ENCODE measurements around the gene PCNX2. TPM values are rescaled to one million over a fixed set of nuclear protein-coding genes. Genes with fewer than 3 reads are reported as not detected.

The PCNX2 gene
- total RNA-seq, 2 donors from 2014 or later, result 5.7 to 9.8 TPM

- intact Hi-C loops (cut with DNase I, micrococcal nuclease), result no loop called here
- DNase-seq (no peak), ATAC-seq (no peak)
Measured at GRCh38 chr1:232986527-232986922, 309.0 kb downstream of the PCNX2 start.

DNA sequence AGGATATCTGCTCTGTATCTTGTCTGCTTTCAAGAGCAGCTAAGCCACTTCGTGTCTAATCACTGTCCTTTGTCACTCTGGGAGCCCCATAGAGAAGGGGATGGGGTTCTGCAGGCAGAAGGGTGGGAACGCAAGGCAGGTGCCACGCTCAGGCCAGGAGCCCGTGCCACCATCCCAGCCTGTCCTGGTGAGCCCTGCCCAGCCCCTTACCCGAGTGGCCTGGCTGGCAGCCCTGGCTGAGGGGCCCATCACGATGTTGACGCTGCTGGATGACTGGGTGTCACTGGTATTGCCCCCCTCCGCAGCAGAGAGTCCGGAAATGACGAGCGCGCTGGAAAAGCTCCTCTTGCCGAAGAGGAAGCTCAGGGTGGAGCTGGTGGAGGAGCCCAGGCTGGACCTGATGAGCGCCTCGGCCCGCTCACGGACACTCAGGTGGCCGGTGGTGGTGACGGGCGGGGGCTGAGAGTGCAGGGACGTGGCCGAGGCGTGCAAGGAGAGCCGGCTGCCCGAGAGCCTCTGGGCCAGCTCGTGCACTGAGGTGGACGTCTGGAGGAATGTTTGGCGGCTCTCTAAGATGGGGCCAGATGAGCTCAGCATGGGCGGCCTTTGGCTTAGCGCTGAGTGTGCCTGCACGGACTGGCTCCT lies 309.5 kb downstream of the PCNX2 start:
- DNase-seq (no peak), ATAC-seq (no peak)
- intact Hi-C loops (cut with DNase I, micrococcal nuclease), result no loop called here

DNA sequence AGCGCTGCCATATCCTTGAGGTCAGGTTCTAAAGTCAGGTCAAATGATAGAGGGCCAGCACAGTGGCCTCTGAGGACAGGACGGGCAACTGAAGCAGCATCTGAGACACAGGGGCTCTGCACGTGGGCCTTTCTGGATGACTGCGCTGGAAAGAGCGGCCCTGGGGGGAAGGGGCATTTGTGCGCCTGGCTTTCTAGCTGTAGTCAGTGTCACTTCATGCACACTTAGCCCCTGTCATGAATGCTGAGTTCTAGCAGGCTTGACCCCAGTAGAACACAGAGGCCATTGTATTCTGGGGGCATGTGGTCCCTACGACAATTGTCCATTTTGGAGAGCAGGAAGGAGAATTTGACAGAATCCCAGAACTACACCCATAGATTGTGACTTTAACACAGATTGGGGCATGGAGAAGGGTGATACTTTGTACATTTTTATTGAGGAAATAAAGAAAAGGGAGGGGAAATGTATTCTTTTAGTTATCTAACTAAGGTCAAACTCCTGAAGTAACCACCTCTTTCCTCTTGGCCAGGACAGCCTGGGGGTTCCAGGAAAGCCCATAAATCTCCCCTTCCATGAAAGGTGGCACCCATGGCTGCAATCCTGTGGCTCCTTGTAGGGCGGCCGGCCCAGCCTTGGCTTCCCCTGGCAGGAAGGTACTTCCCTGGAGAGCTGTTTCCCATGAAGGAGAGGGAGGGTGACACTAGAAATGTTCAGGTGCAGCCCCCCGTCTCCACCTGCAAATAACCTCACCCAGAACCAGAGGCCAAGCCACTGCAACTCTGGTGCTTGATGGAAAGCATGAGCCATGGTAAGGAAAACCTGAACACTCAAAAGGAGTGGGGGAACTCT lies 310.7 kb downstream of the PCNX2 start:
- intact Hi-C loops (cut with DNase I, micrococcal nuclease), result no loop called here
- DNase-seq, result no peak

DNA sequence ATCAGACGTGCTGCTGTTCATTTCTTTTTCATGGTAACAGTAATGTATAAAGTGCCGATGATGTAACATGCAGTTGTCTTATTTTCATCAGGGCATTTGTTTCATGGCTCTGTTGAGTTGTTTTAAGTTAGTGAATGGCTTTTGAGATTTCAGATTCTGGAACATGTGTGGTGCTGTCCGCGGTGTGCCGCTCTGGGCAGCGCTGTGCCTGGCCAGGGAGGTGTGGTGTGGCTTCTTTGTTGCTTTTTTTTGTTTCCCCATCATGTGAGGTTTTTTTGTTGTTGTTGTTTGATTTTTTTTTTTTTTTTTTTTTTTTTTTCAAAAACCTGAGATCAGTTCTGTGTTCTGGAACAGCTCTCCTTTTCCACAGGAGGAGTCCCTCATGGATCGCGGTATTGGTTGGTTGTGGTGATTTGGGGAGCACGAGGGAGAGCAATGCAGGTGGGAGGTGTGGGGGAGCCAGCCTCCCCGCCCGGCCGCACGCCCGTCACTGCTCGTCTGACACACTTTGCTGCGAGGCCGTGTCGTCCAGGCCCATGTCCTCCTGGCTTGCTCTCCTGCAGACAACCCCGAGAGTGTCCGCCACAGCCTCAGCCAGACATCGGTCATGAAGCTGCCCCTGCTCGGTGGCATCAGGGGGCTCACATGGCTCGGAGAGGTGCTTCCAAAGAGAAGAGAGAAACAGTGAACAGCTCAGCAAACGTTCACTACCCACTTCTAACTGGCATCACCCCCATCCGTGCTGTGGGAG lies 311.5 kb downstream of the PCNX2 start:
- intact Hi-C loops (cut with DNase I, micrococcal nuclease), result no loop called here
- ATAC-seq (no peak), DNase-seq (no peak)

More for the DNA sequence above, 310.7 kb downstream of the PCNX2 start:
- ATAC-seq, result peak; percentile 83

DNA sequence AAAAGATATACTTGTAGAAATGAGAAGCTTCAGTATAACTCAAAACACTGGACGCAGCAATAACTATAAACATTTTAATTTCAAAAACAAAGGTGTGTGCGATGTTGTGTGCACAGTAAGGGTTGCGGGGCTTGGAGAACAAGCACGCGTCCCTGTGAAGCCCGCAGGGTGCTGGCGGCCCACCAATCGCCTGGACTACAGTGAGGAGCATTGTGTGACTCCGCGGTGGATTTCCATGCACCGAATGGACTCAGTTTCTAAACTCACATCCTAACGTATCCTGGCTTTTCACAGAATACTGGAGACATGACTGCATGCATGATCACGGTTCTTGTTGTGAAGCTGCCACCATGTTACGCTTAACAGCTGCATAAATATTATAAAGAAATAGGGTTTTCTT lies 312.1 kb downstream of the PCNX2 start:
- intact Hi-C loops (cut with DNase I, micrococcal nuclease), result no loop called here
- DNase-seq (no peak), ATAC-seq (no peak)

DNA sequence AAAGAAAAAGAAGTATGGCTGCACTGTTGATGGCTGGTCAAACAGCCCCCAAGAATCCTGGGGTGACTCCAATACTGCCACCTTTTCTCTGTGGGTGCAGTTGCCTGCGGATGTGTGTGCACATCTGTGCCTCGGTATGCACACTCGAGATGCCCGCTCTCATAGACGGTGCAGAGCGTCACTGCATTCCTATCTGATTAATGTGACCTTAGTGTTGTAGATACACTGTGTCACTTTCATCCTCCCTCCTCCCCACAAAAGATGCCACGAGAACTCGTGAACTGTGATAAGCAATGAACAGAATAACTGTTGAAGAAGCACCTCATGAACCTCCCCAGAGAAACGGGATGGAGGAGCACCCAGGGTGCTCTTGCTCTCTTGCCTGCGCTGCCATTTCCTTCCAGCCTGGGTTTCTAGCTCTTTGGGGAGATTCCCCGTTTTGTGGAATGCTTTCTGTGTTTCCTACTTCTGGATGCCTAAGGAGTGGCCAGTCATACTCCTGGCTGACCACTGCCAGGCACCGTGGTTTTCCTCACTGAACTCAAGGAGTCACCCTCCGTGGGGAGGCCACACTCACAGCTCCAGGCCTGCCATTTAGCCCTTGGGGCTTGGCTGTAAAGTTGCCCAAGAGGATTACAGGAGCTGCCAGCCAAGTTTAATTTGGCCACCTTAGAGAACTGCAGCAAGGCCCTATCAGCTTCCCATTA lies 313.1 kb downstream of the PCNX2 start:
- ATAC-seq (no peak), DNase-seq (no peak)
- intact Hi-C loops (cut with DNase I, micrococcal nuclease), result no loop called here

GRCh38 chr1:232980986-232981560 lies 314.5 kb downstream of the PCNX2 start:
- DNase-seq, result no peak
- intact Hi-C loops (cut with DNase I, micrococcal nuclease), result no loop called here
- no peak for ATAC-seq

- no peak for ATAC-seq
- intact Hi-C loops (cut with DNase I, micrococcal nuclease), result no loop called here
- no peak for DNase-seq
Measured at GRCh38 chr1:232980355-232980978, 315.1 kb downstream of the PCNX2 start.

DNA sequence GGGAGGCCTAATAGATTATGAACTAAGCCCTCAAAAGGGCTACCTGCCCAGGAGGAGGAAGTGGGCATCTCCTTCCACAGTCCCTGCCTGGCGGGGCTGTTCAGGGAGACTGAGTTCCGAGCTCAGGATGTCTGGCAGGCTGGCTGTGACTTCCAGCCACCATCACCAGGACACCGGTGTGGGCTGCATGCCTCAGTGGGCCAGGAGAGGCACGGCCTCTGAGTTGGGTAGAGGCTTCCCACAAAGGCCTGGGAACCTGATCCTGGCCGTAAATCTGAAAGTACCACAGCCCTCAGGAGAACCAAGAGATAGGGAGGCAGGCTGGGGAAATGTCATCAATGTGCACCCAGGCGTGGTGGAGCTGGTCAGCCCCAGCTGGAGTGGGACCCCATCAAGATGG lies 316.0 kb downstream of the PCNX2 start:
- intact Hi-C loops (cut with DNase I, micrococcal nuclease), result no loop called here
- DNase-seq (no peak), ATAC-seq (no peak)

GRCh38 chr1:232978815-232979214 lies 316.7 kb downstream of the PCNX2 start:
- ATAC-seq, result no peak
- intact Hi-C loops (cut with DNase I, micrococcal nuclease), result no loop called here

GRCh38 chr1:232978091-232978634 lies 317.4 kb downstream of the PCNX2 start:
- DNase-seq, result no peak
- intact Hi-C loops (cut with DNase I, micrococcal nuclease), result no loop called here
- no peak for ATAC-seq

More at GRCh38 chr1:232978815-232979214, 316.7 kb downstream of the PCNX2 start:
- no peak for DNase-seq

GRCh38 chr1:232974971-232975370 lies 320.6 kb downstream of the PCNX2 start:
- ATAC-seq (no peak), DNase-seq (no peak)
- intact Hi-C loops (cut with DNase I, micrococcal nuclease), result no loop called here

GRCh38 chr1:232973652-232974611 lies 321.6 kb downstream of the PCNX2 start:
- ATAC-seq (no peak), DNase-seq (no peak)
- intact Hi-C loops (cut with DNase I, micrococcal nuclease), result no loop called here

DNA sequence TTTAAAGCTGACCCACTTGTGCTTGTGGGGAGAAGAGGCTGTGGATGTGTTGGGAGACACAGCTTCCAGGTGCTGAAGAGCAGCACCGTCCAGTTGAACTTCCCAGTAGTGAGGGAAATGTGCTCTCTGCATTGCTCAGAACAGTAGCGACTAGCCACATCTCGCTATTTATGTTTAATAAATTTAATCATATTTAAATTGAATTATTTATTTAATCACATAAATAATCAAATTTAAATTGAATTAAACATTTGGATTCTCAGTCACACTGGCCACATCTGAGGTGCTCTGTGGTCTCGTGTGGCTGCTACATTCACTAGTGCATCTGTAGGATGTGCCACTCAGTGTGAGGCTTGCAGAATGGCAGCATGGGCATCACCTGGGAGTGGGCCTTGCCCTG lies 325.0 kb downstream of the PCNX2 start:
- ATAC-seq (no peak), DNase-seq (no peak)
- intact Hi-C loops (cut with DNase I, micrococcal nuclease), result no loop called here

DNA sequence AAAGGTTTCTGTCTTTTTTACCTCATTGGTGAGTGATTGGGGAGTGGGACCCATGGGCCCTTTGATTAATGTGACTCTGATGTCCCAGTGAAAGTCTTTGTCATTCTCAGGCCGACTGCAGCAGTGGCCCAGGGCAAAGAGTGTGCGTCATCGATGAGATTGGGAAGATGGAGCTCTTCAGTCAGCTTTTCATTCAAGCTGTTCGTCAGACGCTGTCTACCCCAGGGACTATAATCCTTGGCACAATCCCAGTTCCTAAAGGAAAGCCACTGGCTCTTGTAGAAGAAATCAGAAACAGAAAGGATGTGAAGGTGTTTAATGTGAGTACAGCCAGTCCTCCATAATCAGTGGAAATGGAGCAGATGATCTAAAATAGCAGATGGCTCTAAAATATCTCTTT lies 325.7 kb downstream of the PCNX2 start:
- intact Hi-C loops (cut with DNase I, micrococcal nuclease), result no loop called here
- DNase-seq (no peak), ATAC-seq (no peak)

GRCh38 chr1:232968965-232969364 lies 326.6 kb downstream of the PCNX2 start:
- no peak for DNase-seq
- no peak for ATAC-seq
- intact Hi-C loops (cut with DNase I, micrococcal nuclease), result no loop called here

DNA sequence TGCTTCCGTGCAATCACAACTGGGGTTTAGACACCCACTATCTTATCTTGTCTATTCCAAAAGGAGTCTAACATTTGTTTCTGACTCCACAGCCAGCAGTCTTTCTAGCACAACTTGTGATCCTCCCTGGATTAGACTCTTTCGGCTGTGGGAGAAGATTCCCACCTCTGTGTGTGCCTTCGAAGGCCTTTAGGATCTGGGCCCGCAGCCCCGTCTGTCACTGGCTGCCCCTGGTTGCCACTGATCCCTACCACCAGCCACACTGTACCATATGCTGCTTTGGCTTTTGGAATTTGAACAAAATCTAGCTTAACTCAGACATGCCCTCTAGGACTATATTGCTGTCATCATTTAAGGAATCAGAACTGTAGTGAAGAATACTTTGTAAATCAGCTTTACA lies 327.1 kb downstream of the PCNX2 start:
- ATAC-seq (no peak), DNase-seq (no peak)
- intact Hi-C loops (cut with DNase I, micrococcal nuclease), result no loop called here
